HG03432 (cell line): ENCODE results near the gene LRCH4.

Source experiments
- ATAC-seq: cut with Tn5 transposase; IDR thresholded peaks from one replicate; pipeline ENCODE4 v1.9.1; 2021; ENCODE audit warnings: mild to moderate bottlenecking, moderate library complexity; ENCODE audit not compliant: unreplicated experiment

The LRCH4 gene

DNA sequence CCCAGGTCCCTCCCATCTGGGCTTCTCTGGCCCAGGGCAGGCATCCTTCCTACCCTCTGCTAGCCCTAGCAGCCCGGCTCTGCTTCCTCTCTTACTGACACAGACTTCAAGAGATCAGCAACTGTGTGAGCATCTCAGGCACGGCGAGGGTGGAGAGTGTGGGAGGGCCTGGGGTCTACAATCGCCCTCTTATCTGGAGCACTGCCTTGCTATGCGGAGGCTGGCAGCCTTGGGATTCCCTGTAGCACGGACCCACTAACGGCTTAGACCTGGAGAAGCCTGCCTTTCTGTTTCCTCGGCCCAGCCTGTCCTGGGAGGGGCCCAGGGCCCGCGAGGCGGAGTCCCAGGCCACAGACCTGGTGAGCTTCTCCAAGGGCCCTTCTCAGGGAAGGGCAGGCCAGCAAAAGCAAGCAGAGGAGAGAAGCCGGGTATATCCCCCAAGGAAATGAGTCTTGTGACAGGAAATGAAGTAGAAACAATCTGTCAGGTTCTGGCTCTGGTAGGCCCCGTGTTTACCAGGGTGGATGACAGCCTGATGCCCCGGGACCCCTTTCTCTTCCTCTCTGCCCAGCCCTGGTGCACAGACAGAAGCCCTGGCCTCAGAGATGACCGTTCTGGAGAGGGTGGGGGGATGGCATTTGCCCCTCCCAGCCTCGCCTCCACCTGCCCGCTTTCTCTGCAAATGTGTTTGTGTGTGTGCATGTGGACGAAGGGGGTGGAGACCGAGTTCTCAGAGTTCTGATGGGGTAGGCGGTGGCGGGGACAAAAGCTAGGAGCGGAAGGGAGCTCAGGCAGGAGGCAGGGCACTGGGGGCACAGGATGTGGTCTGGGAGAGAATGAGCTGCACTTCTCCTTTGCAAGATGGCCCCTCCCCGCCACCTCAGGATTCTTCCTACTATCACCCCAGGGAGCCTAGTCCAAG, 2.5 kb downstream of the LRCH4 start:
- no peak for ATAC-seq

DNA sequence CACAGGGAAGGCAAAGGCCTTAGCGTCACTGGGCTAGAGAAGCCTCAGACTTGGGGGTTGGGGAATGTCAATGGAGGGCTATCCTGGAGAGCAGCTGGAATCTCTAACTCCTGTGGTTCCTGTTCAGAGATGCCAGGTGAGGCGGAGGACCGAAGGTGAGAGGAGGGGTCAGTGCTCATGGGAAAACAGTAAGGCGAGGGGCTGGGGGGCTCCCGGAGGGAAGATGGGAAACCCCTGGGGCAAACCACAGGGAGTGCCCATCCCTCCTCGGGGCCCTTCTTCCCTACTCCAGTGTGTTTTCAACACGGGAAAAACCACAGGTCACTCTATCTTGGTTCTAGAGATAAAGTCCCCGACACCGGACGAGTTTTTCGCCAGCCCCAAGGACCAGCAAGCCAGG, 3.3 kb downstream of the LRCH4 start:
- no peak for ATAC-seq

DNA sequence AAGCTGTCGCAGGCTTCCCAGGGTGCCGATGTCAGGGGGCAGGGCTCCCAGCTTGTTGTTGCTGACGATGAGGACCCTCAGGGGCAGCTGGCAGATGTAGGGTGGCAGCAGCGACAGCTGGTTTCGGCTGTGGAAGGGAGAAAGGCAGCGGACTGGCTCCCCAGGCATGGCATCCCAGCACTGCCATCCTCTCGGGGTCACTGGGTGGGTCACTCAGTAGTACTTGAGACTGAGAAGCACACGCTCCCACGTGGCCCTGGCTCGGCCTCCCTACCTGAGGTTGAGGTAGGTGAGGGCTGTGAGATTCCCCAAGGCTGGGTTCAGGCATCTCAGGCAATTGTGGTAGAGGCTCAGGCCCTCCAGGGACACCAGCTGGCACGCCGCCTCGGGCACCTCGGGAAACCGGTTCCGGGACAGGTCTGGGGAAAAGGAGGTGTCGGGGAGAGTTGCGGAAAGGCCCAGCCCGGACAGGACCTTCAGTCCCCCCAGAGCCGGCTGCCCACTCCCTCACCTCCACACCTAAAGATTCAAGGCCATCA, 3.8 kb downstream of the LRCH4 start:
- ATAC-seq = no peak

DNA sequence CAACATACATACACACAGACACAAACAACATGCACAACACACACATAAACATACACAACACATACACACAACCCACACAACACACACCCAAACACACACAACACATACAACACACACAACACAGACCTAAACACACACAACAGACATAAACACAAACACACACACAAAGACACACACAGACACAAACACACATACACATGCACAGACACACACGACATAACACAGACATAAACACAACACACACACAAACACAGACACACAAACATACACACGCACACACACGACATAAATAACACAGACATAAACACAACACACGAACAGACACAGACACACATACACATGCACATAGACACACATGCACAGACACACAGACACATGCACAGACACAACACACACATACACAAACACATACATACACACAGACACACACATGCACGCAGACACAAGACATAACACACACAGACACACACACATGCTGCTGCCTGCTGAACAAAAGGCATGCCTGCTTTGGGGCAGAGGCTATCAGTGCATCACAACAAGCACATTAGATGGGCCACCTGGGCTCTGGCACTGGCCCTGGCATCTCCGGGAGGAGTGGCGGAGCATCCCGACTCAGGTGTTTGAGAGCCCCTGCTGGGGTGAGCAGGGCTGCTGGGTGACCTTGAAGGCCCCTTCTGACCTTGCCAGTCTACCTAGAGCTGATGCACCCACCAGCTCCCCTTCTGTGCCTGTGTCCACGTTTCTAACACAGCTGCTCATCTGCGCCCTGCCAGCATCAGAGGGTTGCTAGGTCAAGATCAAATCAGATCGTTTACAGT, 5.3 kb downstream of the LRCH4 start:
- no peak for ATAC-seq

DNA sequence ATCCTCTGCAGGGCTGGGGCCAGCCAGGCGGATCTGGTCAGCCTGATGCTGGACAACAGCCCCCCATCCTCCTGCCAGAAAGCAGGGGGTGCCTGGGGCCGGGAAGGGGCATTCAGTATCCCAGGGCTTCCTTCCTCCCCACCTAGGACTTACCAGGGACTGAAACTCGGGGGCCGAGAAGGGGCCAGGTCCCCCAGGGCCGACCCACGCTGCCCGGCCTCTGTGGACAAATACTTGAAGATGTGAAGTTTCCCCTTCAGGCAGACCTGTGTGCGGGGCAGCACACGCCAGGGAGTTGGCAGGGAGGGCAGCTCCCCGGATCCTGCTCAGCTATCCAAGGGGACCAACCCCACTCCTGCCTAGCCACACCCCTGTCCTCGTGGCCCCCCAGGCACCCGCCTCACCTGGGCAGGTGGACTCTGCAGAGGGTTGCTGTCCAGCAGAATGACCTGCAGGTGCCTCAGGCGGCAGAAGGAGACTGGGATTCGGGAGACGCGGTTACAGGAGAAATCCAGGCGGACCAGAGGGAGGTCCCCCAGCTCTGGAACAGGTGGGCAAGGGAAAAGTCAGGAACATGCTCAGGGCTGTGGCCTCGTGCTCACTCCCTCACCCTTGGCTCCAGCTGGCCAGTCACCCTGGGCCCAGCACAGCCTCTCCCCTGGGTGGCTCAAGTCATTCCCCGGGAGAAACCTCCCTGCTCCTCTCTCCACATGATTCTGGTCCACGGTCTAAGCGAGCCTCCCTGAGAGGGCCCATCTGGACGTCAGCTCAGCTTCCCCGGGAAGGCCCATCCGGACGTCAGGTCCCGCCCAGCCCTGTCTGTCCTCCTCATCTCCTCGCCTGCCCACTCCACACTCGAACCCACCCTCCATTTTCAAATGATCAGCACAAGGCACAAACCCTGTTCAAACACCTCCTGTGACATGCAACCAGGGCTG, 7.4 kb downstream of the LRCH4 start:
- no peak for ATAC-seq

DNA sequence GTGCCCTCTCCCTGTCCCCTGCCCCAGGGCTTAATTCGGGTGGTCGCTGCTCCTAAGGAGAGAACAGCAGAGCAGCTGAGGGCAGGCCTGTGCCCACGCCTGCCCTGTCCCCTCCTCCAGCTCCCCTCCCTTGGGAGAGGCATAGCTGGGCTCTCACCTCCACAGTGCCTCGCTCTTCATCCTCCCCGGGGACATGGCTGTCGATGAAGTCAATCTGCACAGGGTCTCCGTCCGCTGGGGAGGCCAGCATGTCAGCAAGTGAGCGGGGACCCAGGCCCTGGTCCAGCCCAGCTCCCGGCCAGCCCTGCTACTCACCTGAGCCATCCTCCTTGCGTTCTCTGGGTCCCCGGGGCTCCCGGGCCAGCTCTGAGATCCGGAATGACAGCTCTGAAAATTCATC, 8.4 kb downstream of the LRCH4 start:
- ATAC-seq = no peak

DNA sequence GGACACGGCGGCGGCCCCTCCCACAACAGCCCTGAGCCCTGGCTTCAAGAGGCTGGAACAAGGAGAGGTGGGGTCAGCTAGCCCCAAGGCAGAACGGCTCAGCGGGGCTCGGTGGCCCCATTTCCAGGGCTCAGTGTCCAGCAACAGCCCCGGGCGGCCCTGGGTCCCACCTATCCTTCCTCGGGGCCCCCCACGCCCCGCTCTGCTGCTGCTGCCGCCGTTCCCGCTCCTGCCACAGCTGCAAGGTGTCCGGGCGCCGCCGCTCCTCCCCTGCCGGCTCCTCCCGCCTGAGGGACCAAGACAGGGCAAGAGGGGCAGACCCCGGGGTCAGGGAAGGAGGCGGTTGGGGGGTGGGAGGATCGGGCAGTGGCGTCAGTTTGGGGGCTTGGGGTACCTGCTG, 8.8 kb downstream of the LRCH4 start:
- no peak for ATAC-seq

DNA sequence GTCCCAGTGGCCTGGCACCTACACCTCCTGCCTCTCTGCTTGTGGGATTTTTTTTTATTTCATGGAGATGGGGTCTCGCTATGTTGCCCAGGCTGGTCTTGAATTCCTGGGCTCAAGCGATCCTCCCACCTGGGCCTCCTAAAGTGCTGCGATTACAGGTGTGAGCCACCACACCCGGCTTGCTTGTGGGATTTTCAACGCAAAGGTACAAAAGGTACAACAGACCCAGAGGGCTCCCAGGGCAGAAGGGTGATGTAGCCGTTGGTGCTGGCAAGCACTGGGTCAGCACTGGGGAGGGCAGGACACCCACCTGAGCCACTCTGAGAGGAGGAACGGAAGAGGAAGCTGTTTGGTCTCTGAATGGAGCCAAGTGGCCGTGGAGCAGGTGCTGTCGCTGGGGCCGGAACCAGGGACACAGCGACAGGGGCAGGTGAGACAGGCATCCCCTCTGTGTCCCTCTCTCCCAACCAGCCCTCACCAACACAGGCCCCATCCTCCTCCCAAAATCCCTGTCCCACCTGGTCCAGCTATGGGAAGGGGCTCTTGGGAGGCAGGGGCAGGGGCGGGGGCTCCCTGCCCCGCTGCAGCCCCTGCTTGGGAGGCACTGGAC, 9.4 kb downstream of the LRCH4 start:
- ATAC-seq = no peak

DNA sequence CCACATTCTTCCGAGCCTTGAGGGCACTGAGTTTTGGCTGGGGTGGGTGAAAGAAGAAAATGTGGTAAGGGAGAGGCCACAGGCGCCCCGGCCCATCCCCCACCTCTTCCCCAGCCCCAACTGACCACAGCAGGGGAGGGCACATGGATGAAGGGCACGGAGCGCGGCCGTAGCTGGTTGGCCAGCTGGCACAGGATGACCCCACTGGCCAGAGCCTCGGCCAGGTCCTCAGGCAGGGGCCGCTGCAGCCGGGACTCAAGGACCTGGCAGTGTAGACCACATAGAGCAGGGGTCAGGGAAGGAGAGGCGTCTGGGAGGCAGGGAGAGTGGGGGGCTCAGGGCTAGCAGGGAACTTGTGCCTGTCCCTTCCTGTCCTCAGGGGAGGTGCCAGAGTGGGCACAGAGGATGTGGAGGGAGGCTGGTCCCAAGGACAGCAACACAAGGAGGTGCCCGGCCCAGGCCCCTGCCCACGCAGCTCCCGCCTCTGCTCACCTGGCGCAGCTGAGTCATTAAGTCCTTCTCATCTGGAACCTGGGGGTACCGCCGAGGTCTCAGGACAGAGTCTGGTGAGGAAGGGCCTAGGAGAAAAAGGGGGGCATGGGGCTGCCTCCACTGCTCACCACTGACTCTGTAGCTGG, 10.1 kb downstream of the LRCH4 start:
- no peak for ATAC-seq

DNA sequence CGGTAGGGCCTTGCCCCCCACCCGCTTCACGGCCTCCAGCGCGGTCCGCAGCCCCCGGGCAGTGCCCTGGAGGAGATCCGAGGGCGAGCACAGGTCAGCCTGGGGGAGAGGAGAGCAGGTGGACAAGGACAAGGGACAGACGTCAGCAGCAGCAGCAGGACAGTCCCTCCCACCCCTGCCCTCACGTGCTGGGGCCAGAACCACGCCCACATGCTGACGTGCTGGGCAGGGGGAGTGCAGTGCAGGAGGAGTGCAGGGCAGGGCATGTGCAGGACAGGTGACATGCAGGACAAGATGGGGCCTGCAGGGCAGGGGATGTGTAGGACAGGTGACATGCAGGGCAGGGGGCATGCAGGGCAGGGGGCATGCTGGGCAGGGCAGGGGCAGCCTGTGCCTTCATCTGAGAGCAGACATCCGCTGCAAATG, 10.7 kb downstream of the LRCH4 start:
- no peak for ATAC-seq

DNA sequence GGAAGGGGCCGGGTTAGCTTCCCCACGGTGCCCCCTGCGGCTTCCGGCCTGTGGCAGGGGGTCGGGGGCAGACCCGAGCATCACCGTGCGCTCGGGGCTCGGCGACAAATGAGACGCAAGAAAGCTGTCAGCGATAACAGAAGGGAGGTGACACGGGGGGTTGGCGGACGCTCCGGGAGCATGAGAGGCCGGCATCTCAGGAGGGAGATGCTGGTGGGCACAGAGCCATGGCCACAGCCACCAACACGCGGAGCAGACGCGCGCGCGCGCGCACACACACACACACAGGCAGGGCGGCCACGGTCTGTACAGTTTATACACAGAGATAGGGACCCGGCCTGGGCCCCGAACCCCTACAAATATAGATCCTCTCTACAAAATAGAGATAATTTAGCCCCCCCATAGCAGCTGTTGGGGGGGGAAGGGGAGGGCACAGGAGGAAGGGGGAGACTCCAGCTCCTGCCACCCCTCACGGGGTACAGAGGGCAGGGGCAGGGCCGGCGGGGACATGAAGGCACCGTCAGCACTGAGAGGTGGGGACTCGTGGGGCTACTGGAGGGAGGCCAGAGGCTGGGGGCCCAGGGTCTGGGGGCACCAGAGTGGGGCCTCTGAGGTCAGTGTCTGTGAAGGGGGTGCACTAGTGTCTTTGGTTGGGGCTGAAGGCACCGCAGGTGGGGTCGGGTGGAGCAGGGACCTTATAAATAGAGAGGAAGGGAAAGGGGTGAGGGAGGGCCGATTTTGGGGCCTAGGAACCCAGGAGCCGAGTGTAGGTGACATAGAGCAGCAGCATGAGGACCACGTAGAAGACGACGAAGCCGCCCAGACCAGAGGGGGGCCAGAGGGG, 11.3 kb downstream of the LRCH4 start:
- ATAC-seq = no peak

DNA sequence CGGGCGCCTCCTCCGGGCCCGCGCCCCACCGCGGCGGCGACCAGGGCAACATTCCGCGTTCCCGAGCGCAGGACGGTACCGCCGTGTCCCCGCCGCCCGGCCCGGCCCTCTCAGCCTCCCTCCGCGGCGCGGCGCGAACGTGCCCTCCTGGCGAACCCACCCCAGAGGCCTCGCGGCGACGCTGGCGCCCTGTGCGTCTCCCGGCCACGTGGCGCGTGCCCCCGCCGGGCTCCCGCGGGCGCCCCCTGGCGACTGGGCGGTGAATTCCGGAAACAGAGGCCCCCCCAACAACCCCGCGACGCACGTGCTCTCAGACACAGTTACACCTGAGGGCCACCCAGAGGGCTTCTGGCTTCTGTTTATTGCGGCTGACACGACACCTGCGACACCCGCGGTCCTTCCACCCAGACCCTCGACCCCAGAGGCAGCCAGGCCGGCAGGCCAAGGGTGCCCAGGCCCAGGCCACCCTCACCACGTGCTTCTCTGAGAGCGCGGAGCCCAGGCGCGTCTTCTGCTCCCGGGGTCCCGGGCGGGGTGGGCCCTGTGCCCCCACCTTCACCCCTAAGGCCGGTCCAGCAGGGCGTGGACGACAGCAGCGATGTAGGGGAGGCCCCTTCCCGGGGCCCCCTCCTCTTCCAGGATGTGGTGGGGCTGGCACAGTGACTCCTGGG, 12.1 kb downstream of the LRCH4 start, which contains the start of gene SAP25:
SAP25 (minus strand) TSS at position 210 of the 671 bp plus-strand sequence; CDS start at position 52, 158 bp downstream.
- ATAC-seq = no peak

DNA sequence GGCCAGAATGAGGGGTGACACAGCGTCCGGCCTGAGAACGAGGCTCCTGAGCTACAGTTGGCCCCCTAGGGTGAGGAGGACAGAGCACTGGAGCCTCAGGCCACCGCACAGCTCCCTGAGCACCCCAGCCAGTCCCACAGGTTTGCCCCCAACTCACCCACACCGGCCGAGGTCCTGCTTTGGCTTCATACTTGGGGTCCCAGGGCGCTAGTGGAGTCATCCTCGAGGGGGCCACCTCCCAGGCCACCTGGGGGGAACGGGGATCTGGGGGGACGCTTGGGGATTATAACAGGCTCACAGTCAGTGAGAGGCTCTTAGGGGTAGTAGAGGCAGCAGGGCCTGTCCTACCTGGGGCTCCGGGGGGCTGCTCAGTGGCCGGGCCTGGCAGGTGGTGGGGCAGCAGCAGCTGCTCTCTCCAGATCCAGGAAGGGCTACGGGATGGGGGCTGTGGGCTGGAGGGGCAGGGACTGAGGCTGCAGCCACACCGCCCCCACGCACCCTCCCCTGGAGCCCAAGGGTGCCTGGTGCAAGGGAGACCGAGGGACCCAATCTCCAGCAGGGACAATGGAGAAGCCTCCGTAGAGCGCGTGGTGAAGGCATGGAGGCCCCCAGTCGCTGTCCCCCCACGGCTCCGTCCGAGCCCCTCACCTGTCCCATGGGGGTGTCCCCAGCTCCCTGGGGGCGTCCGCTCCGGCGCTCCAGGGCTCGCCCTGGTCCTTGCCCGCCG, 12.8 kb downstream of the LRCH4 start:
- no peak for ATAC-seq

DNA sequence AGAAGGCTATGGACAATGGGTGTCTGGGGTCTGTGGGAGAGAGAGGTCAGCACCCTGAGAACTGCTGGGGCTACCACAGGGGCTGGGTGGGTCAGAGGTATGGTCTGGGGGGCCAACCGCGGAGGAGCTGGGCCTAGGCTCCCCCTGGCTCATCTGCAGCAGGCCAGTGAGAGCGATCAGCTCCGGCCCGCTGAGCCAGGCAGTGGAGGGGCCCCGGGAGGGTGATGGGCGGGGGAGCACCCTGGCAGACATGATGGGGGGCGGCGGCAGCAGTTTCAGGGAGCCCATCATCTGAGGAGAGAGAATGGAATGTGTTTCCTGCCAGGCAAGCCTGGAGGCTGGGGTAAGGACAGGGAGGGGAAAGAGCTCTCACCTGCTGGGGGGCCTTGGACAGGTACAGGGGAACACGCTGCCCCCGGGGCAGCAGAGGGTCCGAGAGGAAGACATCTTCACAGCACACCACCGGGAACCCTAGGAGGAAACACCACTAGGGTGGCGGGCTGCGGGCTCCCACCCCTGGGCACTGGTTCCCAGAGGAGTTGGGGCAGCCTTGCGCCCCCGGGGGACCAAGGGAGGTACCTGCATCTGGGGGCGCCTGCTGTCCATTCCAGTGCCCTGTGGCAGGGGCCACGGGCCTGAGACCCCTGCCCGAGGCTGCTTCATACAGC, 13.5 kb downstream of the LRCH4 start:
- no peak for ATAC-seq

DNA sequence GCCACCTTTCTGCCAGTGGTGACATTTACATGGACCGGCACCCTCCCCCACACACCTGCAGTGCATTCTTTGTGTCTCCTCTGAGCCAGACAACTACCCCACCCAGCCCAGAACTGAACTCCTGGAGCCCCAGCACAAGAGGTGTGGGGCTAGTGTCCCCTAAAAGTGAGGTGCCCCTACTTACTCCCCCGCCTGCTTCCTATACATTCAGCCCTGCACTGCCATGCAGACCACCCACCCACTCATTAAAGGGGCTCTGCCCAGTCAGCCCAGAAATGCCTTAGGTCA, 14.2 kb downstream of the LRCH4 start:
- ATAC-seq = no peak

DNA sequence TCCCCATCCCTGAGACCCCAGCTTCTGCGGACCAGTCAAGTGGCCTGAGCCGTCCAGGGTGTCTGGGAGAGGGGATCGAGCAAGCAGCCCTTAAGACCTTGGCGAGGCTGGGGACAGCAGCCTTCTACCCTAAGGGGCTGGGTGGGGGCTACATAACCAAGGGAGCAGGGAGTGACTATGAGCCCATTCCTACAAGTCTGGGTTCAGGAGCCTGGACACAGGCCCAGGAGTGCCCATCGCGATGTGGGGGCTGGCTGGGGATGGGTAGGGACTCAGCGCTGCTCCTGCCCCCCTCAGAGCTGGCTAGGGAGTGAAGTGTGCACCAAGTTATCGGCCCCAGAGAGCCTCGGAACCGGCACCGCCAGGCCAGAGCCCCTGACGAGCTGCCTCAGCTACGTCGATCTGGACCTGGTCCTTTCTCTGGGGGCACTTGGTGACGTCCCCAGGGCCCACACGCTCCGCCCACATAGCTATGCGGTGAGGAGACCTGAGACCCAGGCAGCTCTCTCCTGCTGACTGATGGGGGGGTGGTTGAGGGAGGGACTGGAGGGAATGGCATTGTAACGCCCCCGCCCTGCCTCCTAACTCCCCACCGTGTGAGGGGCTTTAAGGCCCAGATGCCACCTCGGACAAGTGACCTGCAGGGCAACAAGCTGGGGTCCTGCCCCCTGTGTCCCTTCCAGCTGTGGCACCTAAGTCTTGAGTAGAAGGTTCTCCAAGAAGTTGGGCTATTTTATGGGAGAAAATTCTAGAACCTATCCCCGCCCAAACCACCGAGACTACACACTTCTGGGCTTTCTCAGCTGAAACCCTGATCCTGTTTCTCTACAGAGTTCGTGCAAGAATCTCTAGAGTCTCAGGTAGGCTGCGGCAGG, 14.7 kb downstream of the LRCH4 start:
- ATAC-seq = no peak
